HG02981 (cell line): ENCODE results near the gene AASS.
"Not testable (repeated sequence)": the region's sequence is repeated elsewhere in the genome, so short reads cannot be mapped to it uniquely, and the experiment has no call there.

Source experiments
- ATAC-seq: cut with Tn5 transposase; IDR thresholded peaks from one replicate; pipeline ENCODE4 v1.9.1; 2021; ENCODE audit warnings: mild to moderate bottlenecking, moderate library complexity; ENCODE audit not compliant: unreplicated experiment

The AASS gene

DNA sequence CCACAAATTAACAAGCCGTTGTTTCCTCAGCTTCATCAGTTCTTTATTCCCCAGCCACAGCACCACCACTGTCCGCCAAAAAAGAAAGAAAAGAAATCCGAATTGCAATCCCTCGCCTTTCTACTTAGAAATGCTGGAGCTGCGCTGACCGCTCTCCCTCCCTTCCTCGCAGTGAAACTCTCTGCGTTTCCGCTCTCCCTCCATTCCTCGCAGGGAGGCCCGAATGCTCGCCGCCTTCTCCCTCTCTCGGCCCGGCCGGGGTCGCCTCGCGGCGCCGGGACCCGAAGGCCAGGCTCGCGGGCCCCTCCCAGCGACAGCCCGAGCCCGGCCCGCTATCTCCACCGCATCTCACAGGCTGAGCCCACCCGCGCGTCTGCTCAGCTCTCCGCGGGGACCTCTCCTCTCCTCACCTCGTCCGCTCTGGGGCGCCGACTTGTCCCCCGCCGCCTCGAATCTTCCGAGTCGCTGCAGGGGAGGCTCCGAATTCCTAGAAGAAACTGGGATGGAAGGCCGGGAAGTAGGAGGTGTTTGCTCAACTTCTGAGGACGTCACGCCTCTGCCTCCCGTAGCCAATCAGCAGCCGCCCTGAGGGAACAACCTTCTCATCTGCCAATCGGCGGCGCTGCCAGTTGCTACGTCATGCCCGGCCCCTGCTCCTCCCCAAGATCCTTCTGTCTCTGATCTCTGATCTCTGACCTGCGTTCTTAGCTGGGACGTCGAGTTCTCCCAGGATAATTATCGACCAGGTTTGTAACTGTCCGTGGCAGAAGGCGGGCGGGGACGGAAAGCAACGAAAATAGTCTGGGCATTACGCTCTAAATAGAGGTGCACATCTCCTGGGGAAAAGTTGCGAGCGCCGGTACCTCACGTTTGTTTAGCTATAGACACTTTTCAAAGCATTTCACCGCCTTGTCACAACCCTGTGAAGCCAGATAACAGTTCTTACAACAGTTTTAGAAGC lies at the start of gene AASS:
Gene AASS, minus strand, starts transcription at position 499 of the 961 bp plus-strand sequence. CDS start 10,523 bp downstream, outside the sequence.
- ATAC-seq, result peak; percentile 100

DNA sequence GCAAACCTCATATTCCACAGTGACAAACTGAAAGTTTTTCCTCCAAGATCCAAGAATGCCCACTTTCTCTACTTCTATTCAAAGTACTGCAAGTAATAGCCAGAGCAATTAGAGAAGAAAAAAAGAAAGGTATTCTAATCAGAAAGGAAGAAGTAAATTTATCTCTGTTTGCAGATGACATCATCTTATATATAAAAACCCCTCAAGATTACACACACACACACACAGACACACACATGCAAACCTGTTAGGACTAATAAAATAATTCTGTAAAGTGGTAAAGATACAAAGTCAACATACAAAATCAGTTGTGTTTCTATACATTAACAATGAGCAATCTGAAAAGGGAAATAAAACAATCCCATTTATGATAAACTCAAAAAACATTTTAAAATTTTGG lies 44.7 kb upstream of the AASS start:
- ATAC-seq, result no peak

DNA sequence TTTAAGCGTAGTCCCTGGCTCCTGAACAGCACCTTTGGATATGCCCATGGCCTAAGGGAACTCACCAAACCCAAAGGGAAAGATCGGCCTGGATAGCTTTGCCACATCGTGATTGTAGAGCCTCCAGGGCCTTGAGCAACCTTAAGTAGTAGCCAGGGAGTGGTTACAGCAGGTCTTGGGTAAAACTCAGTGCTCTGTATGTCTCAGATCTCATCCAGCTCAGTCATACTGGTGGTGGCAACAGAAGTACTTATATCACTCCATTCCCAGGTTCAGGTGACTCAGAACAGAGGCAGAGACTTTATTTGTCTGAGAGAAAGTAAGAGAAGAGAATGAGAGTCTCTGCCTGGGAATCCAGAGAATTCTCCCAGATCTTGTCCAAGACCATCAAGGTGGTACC lies 39.1 kb upstream of the AASS start:
- ATAC-seq, result no peak

DNA sequence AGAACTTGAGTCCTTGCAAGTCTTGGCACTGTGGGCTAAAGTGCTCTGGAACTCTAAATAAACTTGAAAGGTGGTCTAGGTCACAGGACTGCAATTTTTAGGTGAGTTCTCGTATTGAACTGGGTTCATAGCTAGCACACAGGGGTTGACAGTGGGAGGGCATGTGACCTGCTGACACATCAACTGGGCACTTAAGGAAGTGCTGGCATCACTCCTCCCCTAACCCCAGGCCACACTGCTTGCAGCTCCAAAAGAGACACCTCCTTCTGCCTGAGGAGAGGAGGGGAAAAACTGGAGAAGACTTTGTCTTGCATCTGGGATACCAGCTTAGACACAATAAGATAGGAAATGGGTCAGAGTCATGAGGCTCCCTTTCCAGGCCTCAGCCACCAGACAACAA lies 38.0 kb upstream of the AASS start:
- no peak for ATAC-seq

DNA sequence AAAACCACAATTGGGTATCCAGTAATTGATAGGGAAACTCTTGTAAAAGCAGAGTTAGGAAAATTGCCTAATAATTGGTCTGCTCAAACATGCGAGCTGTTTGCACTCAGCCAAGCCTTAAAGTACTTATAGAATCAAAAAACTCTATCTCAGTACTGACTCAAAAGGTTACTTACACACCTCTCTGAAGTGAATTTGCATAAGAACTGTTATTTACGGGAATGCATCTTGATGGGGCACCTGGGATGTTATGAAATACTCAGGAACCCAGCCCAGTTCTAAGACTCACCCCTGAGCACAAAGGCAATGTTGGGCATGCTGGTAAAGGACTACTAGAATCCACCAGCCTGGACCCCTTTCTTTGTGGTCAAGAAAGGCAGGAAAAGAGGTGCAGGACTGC lies 28.1 kb upstream of the AASS start:
- ATAC-seq, result not testable (repeated sequence)

DNA sequence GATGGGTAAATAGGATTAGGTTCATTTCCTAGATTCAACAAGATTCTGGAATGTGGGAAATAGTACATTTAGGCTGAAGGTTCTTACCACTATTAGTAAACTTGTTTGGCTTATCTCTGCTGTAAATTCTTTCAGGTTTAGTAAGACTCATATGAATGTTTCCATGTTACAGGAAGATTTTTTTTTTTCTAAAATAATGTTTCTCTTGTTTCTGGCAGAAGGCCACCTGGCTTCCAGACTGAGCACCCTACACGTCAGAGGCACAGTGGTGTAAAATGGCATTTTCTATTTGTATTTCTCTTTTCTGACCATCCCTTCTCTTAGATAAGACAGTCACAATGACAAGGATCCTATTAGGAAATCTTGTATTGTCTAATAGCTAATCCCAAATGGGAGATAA lies 22.7 kb upstream of the AASS start:
- ATAC-seq, result no peak

DNA sequence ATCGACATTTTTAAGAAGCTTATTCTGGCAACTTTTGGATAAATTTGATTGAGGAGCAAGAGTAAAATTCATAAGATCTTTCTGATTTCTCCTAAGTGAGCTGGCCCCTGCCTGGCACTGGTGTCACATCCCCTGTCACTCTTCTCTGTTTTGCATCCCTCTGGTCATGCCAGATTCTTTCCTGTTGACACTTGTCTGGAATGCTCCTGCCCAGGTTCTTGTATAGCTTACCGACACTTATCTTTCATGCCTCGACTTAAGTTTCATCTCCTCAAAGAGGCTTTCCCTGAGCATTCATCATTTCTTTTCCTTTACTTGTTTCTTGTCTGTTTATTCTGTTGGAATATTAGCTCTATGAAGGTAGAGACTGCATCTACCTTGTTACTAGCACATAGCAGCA lies 22.2 kb upstream of the AASS start:
- ATAC-seq, result no peak

DNA sequence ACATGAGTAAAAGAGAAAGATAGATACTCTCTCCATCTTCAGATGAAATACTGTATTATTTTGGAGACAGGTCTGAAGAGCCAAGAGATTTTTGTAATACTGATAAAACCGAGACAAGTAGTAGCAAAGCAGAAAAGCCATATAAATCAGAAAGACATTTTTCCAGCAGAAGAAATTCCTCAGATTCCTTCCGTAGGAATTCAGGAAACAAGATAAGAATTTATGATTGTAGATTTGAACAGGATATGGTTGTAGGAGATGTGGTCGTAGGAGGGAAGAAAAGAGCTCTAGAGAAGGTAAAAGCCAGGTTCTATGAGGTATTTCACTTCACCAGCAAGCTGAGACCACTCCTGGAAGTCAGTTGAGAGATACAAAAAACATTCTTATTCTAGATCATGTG lies 17.6 kb upstream of the AASS start:
- ATAC-seq, result no peak

DNA sequence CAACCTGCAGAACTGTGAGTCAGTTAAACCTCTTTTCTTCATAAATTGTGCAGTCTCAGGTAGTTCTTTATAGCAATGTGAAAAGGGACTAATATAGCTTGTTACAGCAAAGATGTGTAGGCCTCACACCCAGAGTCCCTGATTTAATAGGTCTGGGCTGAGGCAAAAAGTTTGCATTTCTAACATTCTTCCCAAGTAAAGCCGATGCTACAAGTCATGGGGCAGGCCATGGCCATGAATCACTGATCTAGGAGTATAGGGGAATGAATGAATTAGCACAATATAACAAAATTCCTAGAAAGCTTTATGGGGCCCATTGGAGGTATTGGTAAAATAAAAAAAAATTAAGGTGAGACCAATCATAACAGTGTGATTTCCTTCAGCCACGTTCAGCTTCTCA lies 11.5 kb upstream of the AASS start:
- ATAC-seq, result no peak

DNA sequence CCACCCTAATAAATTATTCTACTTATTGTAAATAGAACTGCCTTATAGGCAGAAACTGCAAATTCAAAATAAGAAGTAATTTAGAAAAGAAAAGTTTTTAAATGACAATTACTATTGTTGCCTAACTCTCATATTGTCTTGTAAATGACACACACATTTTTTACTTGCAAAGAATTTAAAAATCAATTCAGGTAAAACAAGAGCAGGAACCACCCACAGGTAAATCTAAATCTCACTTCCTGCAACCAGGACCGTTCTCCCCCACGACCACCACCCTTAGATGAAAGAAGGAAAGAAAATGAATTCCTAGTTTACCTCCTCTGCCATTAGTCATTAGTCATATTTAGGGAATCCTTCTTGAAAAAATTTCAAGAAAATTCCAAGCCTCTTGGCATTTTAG lies 4.8 kb upstream of the AASS start:
- no peak for ATAC-seq

DNA sequence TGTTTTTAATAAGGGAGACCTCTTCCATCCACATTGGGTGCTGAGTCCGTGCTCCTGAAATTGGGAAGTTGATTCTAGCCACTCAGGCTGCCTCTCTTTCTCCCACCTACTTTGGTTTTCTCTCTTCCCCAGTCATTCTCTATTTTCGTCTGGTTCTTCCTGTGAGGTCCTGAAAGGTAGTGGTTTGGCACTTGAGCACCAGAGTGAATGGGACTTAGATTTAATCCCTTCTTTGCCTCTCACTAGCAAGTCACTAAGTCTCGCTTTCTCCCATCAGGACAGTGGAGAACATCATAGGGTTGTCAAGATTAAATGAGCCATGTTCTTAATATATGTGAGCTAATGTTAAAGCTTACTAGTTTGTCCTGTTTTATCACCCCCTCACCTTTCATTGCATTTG lies 4.0 kb upstream of the AASS start:
- no peak for ATAC-seq

DNA sequence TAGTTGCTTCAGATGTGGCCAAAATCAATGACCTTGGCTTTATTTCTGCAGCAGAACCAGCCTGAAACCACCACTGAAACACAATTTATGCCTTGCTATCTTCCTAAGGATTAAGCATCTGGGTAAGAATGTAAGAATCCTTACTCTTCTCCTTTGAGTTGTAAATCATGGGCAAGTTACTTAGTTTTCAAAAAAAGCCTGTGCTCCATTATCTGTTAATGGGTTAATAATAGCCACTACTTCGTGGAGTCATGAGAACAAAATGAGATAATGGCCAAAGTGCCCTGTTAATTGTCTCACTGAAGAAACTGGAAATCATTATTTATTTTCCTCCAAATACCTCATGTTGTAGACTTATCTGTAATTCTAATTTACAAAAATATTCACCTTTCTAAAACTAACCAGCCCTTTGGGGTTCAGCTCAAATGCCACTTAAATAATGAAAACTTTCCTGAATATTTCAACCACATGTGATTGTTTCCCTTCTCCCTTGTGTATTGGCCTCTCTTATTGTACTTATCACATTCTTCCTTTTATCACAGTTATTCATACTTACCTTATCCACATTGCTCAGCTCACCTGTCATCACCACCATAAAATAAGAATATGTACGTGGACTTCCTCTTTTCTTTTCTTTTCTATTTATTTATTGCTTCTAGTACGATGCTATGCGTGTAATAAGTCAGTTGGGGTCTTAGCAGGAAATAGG lies 2.0 kb upstream of the AASS start:
- no peak for ATAC-seq

DNA sequence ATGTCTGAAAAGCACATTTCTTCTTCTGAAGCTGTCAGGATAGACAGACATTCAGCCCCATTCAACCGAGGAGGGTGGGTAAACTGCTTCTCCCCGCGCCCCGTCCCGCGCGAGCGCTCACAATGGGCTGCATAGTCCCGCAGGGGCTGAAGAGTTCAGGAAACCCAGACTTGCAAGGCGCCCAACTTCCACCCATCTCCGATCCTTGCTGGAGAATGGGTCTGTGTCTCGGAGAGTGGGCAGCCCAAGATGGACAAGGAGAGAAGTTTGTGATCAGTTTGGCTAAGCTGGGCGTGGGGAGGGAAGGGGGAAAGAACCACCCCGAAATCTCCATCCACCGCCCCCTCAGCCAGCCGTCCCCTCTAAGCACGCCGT lies 686 bp downstream of the AASS start:
- ATAC-seq, result peak; percentile 1

DNA sequence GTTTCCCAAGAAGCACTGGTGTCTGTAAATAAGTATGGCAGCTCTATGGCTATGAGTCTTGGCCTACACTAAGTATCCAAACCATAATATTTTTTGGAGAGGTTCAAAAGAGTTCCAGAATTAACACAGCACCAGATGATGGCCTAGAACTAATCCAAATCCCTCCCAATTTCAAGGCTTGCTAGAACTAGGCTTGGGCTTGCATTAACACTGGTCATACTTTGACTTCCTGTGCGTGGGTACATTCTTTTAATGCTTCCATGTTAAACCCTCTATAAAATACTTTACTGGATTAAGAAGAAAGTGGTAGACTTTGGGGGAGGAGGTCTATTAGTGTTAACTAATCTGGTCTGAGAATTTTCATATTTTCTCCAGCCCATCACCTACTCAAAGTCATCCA lies 3.1 kb downstream of the AASS start:
- no peak for ATAC-seq

DNA sequence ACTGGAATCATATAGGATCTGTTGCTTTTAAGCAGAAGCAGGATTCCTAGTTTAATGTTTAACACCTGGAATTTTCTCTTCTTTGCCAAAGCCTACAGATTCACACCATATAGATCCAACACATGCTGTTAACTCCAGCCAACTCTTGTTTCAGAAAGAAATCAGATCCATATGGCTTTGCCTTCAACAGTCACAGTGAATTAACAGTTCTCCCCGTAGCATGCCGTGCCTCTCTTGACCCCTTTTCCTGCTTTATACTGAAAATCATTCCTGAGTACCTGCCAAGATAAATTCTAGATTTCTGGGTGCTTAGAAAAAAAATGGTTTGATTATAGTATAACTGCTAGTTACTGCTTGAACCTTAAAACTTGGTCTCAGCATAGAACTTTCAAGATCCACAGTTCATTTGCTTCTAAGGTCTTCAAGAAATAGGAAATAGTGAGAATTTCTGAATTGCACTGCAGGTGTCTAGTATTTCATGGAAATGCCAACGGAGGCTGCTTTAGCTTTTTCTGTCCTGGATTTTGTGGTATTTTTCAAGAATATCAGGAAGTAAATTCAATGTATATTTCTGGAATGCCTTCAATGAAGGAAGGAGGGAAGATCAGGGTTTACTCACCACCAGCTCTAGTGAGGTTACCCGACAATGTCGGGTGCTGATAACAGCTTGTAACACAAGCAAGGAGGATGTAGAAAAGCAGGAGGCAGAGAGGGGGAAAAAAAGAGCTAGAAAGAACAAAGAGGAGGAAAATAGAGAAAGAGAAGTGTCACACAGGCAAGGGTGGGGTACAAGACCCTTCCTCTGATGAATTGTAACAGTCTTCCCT lies 6.6 kb downstream of the AASS start:
- no peak for ATAC-seq

DNA sequence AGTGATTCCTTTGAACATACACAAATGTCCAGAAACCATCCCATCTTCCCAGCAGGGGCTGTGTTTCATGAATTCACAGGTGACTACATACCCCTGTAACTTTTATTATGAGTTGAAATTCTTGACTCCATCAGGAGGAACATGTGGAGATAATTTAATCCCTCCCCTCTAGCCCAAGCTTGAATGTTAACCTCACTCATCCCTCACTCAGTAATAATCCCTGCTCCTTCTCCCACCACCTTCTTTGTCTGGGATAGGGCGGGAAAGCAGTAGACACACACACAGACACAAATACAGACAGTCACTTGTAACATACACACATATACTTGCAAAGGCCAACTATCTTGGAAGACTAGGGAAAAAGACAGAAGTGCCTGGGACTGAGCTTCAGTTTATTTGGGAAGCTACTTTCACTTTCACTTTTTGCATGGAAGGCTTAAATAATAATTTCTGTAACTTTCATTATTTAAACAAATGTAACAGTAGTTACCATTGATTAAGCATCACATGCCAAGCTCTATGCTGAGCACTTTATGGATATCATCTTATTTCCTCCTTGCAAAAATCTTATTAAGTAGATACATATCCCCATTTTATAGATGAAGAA lies 7.3 kb downstream of the AASS start:
- ATAC-seq, result no peak

DNA sequence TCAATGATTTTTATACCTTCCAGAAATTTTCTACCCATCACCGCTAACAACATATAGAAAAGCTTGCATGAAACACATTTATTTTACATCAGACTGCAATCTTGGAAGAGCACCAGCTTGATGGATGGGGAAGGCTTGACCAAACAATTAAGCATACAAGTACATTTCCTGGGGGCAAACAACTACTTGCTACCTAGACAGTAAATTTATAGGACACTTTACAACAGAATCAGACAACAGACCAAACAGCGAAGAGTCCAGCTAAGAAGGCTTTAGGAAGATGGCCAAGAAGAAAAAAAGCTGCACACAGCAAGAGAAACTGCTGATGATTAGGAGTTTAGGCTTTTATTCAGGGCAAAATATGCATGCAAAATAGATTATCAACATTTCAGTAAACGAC lies 8.0 kb downstream of the AASS start:
- no peak for ATAC-seq

DNA sequence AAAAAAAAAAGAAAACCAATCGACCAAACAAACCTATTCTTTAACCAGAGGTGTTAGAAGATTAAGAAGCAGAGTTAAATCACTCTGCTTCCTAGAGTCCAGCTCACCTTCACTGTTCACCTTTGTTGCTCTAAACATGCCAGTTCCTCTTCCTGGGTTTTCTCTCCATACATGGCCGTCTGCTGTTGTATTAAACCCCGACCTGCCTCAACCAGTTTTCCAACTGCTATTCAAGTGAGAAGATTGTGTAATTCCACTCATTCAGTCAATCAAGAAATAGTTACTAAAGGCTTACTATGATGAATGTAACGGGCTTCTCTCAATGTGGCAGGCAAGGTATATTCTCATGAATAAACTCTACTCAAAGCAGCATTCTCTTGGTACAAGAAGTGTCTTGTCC lies 8.8 kb downstream of the AASS start:
- no peak for ATAC-seq

DNA sequence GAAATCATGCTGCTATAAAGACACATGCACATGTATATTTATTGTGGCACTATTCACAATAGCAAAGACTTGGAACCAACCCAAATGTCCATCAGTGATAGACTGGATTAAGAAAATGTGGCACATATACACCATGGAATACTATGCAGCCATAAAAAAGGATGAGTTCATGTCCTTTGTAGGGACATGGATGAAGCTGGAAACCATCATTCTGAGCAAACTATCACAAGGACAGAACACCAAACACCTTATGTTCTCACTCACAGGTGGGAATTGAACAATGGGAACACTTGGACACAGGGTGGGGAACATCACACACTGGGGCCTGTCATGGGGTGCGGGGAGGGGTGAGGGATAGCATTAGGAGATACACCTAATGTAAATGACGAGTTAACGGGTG lies 9.3 kb downstream of the AASS start:
- ATAC-seq, result not testable (repeated sequence)

DNA sequence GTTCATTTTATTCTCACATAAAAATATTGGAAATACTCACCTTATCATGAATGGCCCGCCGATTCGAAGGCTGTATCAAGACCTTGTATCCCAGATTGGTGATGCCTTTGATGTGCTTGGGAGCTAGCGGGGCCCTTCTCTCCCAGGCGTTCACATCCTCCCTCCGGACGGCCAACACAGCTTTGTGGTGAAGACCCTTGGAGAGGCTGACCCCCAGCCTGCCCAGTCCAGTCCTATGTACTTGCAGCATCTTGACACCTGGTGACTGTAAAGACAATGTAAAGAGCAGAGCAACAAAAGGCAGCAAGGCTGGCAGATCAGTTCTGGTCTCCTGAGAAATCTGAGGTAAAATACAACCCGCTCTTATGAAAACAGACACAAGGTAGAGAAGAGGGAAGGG lies 10.6 kb downstream of the AASS start:
- no peak for ATAC-seq

DNA sequence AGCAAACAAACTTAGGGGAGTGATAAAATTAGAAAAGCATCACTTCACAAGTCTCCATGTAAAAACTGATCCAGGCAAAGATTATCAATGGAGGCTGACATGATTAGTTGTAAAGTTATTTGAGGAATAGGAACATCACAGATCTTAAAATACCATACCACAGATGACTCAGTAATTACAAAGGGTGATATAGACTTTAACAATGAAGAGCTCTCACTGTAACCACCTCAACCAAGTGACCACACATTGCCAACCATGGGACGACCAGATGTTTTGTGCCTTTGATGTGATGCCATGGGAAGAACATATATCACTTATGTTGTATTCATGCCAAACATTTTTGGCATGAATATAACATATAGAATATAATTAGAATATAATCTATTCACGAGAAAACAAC lies 11.7 kb downstream of the AASS start:
- no peak for ATAC-seq
